CD4-positive, alpha-beta memory T cell (primary cell): ENCODE measurements around the gene IGSF9B. TPM values are rescaled to one million over a fixed set of nuclear protein-coding genes. Genes with fewer than 3 reads are reported as not detected.
A peak's percentile ranks its signal among the peaks of the same experiment; 100 is the strongest.

Experiments
- CTCF ChIA-PET: fragments of 350-600 bp; sonication (Branson Sonifier 250); formaldehyde crosslinking; loops from one replicate; lab custom pipeline; 2021; ENCODE audit warnings: inconsistent platforms; ENCODE audit not compliant: partially characterized antibody; lab: Charles Lee
- POLR2A ChIA-PET: fragments of 350-600 bp; sonication (Branson Sonifier 250); formaldehyde crosslinking; loops from one replicate; lab custom pipeline; 2021; ENCODE audit not compliant: partially characterized antibody; lab: Charles Lee
- DNase-seq, 5 donors: peaks; one replicate each; pipeline versions ENCODE4 v3.0.0 to v3.0.0-alpha.2; 2020 to 2022; ENCODE audit warnings: mixed read lengths in 1 of 5
- H3K27ac ChIP-seq: one replicate; pipeline ENCODE4 v1.7.0; 2013; ENCODE audit warnings: low read depth, low read length
- H3K27me3 ChIP-seq: 2 replicates; pipeline ENCODE4 v1.7.0; 2013; ENCODE audit warnings: mild to moderate bottlenecking, low read length, moderate library complexity; ENCODE audit not compliant: insufficient read depth
- H3K36me3 ChIP-seq: 2 replicates; pipeline ENCODE4 v1.7.0; 2013; ENCODE audit warnings: mild to moderate bottlenecking, low read length, moderate library complexity; ENCODE audit not compliant: insufficient read depth
- H3K4me1 ChIP-seq: 2 replicates; pipeline ENCODE4 v1.7.0; 2013; ENCODE audit warnings: mild to moderate bottlenecking, low read length, moderate library complexity; ENCODE audit not compliant: insufficient read depth
- H3K4me3 ChIP-seq, 2 donors: one replicate each; pipeline ENCODE4 v1.7.0; 2013; ENCODE audit warnings: low read length in 2 of 2, mild to moderate bottlenecking in 1 of 2
- H3K9me3 ChIP-seq, 2 donors: one replicate each; pipeline ENCODE4 v1.7.0; 2013; ENCODE audit warnings: low read length in 2 of 2, control low read depth in 1 of 2; ENCODE audit not compliant: control insufficient read depth in 1 of 2
- H3K27ac Mint-ChIP-seq, 7 donors: one replicate each; pipeline ENCODE4 v1.8.0; 2020 to 2021; ENCODE audit warnings: mixed read lengths in 7 of 7, mild to moderate bottlenecking in 6 of 7, inconsistent platforms in 3 of 7, moderate library complexity in 3 of 7
- H3K27me3 Mint-ChIP-seq, 2 donors: one replicate each; pipeline ENCODE4 v1.8.0; 2020 to 2021; ENCODE audit warnings: mixed read lengths in 2 of 2
- H3K36me3 Mint-ChIP-seq, 2 donors: one replicate each; pipeline ENCODE4 v1.8.0; 2020 to 2021; ENCODE audit warnings: mixed read lengths in 2 of 2, inconsistent platforms in 1 of 2, mild to moderate bottlenecking in 1 of 2
- H3K4me1 Mint-ChIP-seq, 4 donors: one replicate each; pipeline ENCODE4 v1.8.0; 2020 to 2021; ENCODE audit warnings: mixed read lengths in 4 of 4, mild to moderate bottlenecking in 1 of 4
- H3K4me3 Mint-ChIP-seq, 8 donors: one replicate each; pipeline ENCODE4 v1.8.0; 2020 to 2021; ENCODE audit warnings: mixed read lengths in 8 of 8, mild to moderate bottlenecking in 7 of 8, moderate library complexity in 6 of 8, inconsistent platforms in 3 of 8
- H3K9me3 Mint-ChIP-seq, 8 donors: one replicate each; pipeline ENCODE4 v1.8.0; 2020 to 2021; ENCODE audit warnings: mixed read lengths in 8 of 8, mild to moderate bottlenecking in 5 of 8, inconsistent platforms in 3 of 8, moderate library complexity in 1 of 8
- intact Hi-C: fragments of 100-400 bp; cut with micrococcal nuclease; formaldehyde crosslinking; loops from one replicate; pipeline ENCODE4 v1.15.1; 2023
- polyA plus RNA-seq, 2 donors: library from polyadenylated mRNA; unstranded; fragments of 300-500 nt; fragmentation: Illumina TruSeq; gene quantifications; one replicate each; pipeline ENCODE4 v1.2.3, GENCODE V29; 2021
- total RNA-seq, 2 experiments: library from RNA; stranded (reverse); gene quantifications; one replicate each; pipeline ENCODE4 v1.2.3, GENCODE V29; 2021

IGSF9B gene
- total and polyA plus RNA-seq, 4 experiments from 2014 or later, result 0.59 to 38.6 (median 19.3) TPM

- Mint-ChIP-seq H3K9me3 (no peaks in the 10 kb centered on the region), H3K27me3 (peaks cover 7 to 10% of the 10 kb centered on the region in 2 donors), H3K4me3 (peak overlapping the region in 2 of 8 donors; percentile 9 to 90), H3K27ac (peak overlapping the region in 1 of 7 donors; percentile 78), H3K4me1 (peaks cover 24 to 48% (median 40%) of the 10 kb centered on the region in 4 donors), H3K36me3 (peaks cover 0 to 7% of the 10 kb centered on the region in 2 donors)
- ChIA-PET CTCF (interaction anchor here (1.4 to 6.6 kb wide), 4 partner anchors 8 to 95 kb away, joined by 4 to 29 read pairs (median 9); no protein-coding TSS in a partner anchor), POLR2A (interaction anchor here (1.0 to 8.2 kb wide), 7 partner anchors 9 to 268 kb away, joined by 3 to 100 read pairs (median 6); partner anchors contain the start of genes NCAPD3 and VPS26B)
- Histone ChIP-seq H3K27me3 (peaks cover 5% of the 10 kb centered on the region), H3K36me3 (no peaks in the 10 kb centered on the region), H3K4me3 (peak overlapping the region in 1 of 2 donors; percentile 46), H3K4me1 (peaks cover 38% of the 10 kb centered on the region), H3K9me3 (no peaks in the 10 kb centered on the region), H3K27ac (no peak overlapping the region)
- peak in 1 of 5 donors; percentile 14 for DNase-seq
- intact Hi-C loops, result no loop called here
Measured at GRCh38 chr11:133955945-133956421, 785 bp downstream of the IGSF9B start.

GRCh38 chr11:133955081-133955891, 1.5 kb downstream of the IGSF9B start:
- DNase-seq, result peak in 3 of 5 donors; percentile 22 to 56 (median 38)
- Histone ChIP-seq H3K36me3 (no peaks in the 10 kb centered on the region), H3K4me1 (peaks cover 38% of the 10 kb centered on the region), H3K9me3 (no peaks in the 10 kb centered on the region), H3K27ac (no peak overlapping the region), H3K27me3 (peaks cover 5% of the 10 kb centered on the region), H3K4me3 (peak overlapping the region; percentile 21 to 36)
- peak overlapping the region; percentile 89 to 94 (median 91) for H3K4me3 Mint-ChIP-seq
- H3K9me3 Mint-ChIP-seq, result no peaks in the 10 kb centered on the region
- H3K4me1 Mint-ChIP-seq, result peaks cover 24 to 48% (median 40%) of the 10 kb centered on the region in 4 donors
- H3K27me3 Mint-ChIP-seq, result peaks cover 7 to 10% of the 10 kb centered on the region in 2 donors
- H3K36me3 Mint-ChIP-seq, result peaks cover 0 to 7% of the 10 kb centered on the region in 2 donors
- ChIA-PET POLR2A (interaction anchor here (1.6 to 8.2 kb wide), 4 partner anchors 9 to 82 kb away, joined by 3 to 100 read pairs (median 24); no protein-coding TSS in a partner anchor), CTCF (interaction anchor here (1.4 to 6.6 kb wide), 3 partner anchors 8 to 72 kb away, joined by 4 to 29 read pairs (median 13); no protein-coding TSS in a partner anchor)
- intact Hi-C loops, result no loop called here
- peak overlapping the region; percentile 16 to 92 (median 82) for H3K27ac Mint-ChIP-seq

GRCh38 chr11:133953999-133954398, 2.8 kb downstream of the IGSF9B start:
- H3K36me3 ChIP-seq, result no peaks in the 10 kb centered on the region
- peaks cover 5% of the 10 kb centered on the region for H3K27me3 ChIP-seq
- ChIA-PET CTCF (interaction anchor here (6.6 kb wide), 1 partner anchor 27 kb away, joined by 29 read pairs; no protein-coding TSS in a partner anchor), POLR2A (interaction anchor here (1.6 to 8.2 kb wide), 3 partner anchors 8 to 26 kb away, joined by 3 to 100 read pairs (median 8); no protein-coding TSS in a partner anchor)
- H3K27ac ChIP-seq, result no peak overlapping the region
- peaks cover 43% of the 10 kb centered on the region for H3K4me1 ChIP-seq
- intact Hi-C loops, result no loop called here
- peaks cover 0 to 7% of the 10 kb centered on the region in 2 donors for H3K36me3 Mint-ChIP-seq
- H3K4me1 Mint-ChIP-seq, result peaks cover 28 to 59% (median 49%) of the 10 kb centered on the region in 4 donors
- no peak for DNase-seq
- H3K9me3 Mint-ChIP-seq, result no peaks in the 10 kb centered on the region
- H3K9me3 ChIP-seq, result no peaks in the 10 kb centered on the region
- H3K4me3 ChIP-seq, result no peak overlapping the region
- H3K27me3 Mint-ChIP-seq, result peaks cover 5 to 10% of the 10 kb centered on the region in 2 donors
- H3K27ac Mint-ChIP-seq, result peak overlapping the region in 4 of 7 donors; percentile 30 to 80 (median 53)
- peak overlapping the region in 7 of 8 donors; percentile 19 to 94 (median 91) for H3K4me3 Mint-ChIP-seq

GRCh38 chr11:133953547-133953946, 3.2 kb downstream of the IGSF9B start:
- Histone ChIP-seq H3K9me3 (no peaks in the 10 kb centered on the region), H3K27me3 (peaks cover 5% of the 10 kb centered on the region), H3K36me3 (no peaks in the 10 kb centered on the region), H3K4me3 (no peak overlapping the region), H3K27ac (no peak overlapping the region), H3K4me1 (peaks cover 48% of the 10 kb centered on the region)
- no peak for DNase-seq
- Mint-ChIP-seq H3K27ac (peak overlapping the region in 6 of 7 donors; percentile 46 to 80 (median 62)), H3K9me3 (no peaks in the 10 kb centered on the region), H3K4me1 (peaks cover 30 to 61% (median 52%) of the 10 kb centered on the region in 4 donors), H3K27me3 (peaks cover 4 to 10% of the 10 kb centered on the region in 2 donors), H3K36me3 (peaks cover 0 to 7% of the 10 kb centered on the region in 2 donors), H3K4me3 (peak overlapping the region in 7 of 8 donors; percentile 19 to 76 (median 61))
- intact Hi-C loops, result no loop called here
- ChIA-PET CTCF (no interaction called here), POLR2A (interaction anchor here (1.6 to 8.2 kb wide), 3 partner anchors 8 to 26 kb away, joined by 3 to 100 read pairs (median 8); no protein-coding TSS in a partner anchor)

- intact Hi-C loops, result no loop called here
- DNase-seq, result no peak
- Histone ChIP-seq H3K4me1 (peaks cover 56% of the 10 kb centered on the region), H3K36me3 (no peaks in the 10 kb centered on the region), H3K9me3 (no peaks in the 10 kb centered on the region), H3K27me3 (peaks cover 5% of the 10 kb centered on the region), H3K4me3 (no peak overlapping the region), H3K27ac (no peak overlapping the region)
- peaks cover 4 to 14% of the 10 kb centered on the region in 2 donors for H3K27me3 Mint-ChIP-seq
- ChIA-PET CTCF (no interaction called here), POLR2A (interaction anchor here (2.6 kb wide), 1 partner anchor 25 kb away, joined by 8 read pairs; no protein-coding TSS in a partner anchor)
- peaks cover 0 to 8% of the 10 kb centered on the region in 2 donors for H3K36me3 Mint-ChIP-seq
- H3K9me3 Mint-ChIP-seq, result no peaks in the 10 kb centered on the region
- H3K4me3 Mint-ChIP-seq, result peak overlapping the region in 5 of 8 donors; percentile 33 to 76 (median 38)
- peak overlapping the region in 2 of 7 donors; percentile 35 to 49 for H3K27ac Mint-ChIP-seq
- H3K4me1 Mint-ChIP-seq, result peaks cover 38 to 68% (median 59%) of the 10 kb centered on the region in 4 donors
Measured at GRCh38 chr11:133952199-133953190, 4.3 kb downstream of the IGSF9B start.
